ENCODE measurements around the gene FAM240B.

DNA sequence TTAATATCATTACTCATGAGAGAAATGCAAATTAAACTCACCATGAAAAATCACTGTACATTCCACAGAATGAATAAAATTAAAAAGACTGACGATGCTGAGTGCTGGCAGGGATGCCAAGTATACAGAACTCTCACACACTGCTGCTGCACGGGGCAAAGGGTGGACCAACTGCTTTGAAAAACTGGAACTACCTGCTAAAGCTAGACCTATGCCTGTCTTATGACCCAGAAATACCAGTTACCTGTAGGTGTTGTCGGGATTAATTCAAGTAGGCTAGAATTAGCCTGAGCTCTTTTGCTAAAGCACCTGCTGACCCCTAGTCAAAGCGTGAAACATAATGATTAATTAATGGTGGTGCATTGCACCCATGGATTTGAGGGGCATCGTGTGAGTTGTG, 63.0 kb downstream of the FAM240B start:
- TF ChIP-seq POLR2A (IDR thresholded peaks at IDR 0.05) (no peak), POLR2AphosphoS5 (IDR thresholded peaks at IDR 0.05) (no peak), EP300 (IDR thresholded peaks at IDR 0.05) (no peak)
- TF ChIP-seq, protein P1, sequence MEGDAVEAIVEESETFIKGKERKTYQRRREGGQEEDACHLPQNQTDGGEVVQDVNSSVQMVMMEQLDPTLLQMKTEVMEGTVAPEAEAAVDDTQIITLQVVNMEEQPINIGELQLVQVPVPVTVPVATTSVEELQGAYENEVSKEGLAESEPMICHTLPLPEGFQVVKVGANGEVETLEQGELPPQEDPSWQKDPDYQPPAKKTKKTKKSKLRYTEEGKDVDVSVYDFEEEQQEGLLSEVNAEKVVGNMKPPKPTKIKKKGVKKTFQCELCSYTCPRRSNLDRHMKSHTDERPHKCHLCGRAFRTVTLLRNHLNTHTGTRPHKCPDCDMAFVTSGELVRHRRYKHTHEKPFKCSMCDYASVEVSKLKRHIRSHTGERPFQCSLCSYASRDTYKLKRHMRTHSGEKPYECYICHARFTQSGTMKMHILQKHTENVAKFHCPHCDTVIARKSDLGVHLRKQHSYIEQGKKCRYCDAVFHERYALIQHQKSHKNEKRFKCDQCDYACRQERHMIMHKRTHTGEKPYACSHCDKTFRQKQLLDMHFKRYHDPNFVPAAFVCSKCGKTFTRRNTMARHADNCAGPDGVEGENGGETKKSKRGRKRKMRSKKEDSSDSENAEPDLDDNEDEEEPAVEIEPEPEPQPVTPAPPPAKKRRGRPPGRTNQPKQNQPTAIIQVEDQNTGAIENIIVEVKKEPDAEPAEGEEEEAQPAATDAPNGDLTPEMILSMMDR (IDR thresholded peaks at IDR 0.05) = no peak
